ENCODE data around the gene SNCA.

SNCA gene

GRCh38 chr4:89836897-89837384 lies at the start of gene SNCA:
Gene SNCA (minus strand): TSS chr4:89837161. CDS start chr4:89835667, 1,494 bp downstream.
- peak; percentile 6 for DNase-seq (ENCODE audit: low spot score)

- no peak for DNase-seq (ENCODE audit: low spot score)
These were observed 42.3 kb upstream of the SNCA start for GRCh38 chr4:89879215-89879614.

- no peak for DNase-seq (ENCODE audit: low spot score)
These were observed 41.6 kb upstream of the SNCA start for GRCh38 chr4:89878611-89879010.

GRCh38 chr4:89876548-89876947 lies 39.6 kb upstream of the SNCA start:
- DNase-seq (ENCODE audit: low spot score): no peak

- DNase-seq (ENCODE audit: low spot score): no peak
These were observed 34.2 kb upstream of the SNCA start for GRCh38 chr4:89871211-89871610.

- no peak for DNase-seq (ENCODE audit: low spot score)
These were observed 32.1 kb upstream of the SNCA start for GRCh38 chr4:89868999-89869589.

GRCh38 chr4:89868276-89868675 lies 31.3 kb upstream of the SNCA start:
- DNase-seq (ENCODE audit: low spot score): no peak

GRCh38 chr4:89863533-89863932 lies 26.6 kb upstream of the SNCA start:
- DNase-seq (ENCODE audit: low spot score): no peak

GRCh38 chr4:89860971-89861370 lies 24.0 kb upstream of the SNCA start:
- no peak for DNase-seq (ENCODE audit: low spot score)

- no peak for DNase-seq (ENCODE audit: low spot score)
These were observed 18.3 kb upstream of the SNCA start for GRCh38 chr4:89855236-89855635.

- DNase-seq (ENCODE audit: low spot score): no peak
These were observed 10.8 kb upstream of the SNCA start for GRCh38 chr4:89847571-89848325.

GRCh38 chr4:89839558-89839957 lies 2.6 kb upstream of the SNCA start:
- no peak for DNase-seq (ENCODE audit: low spot score)

GRCh38 chr4:89837993-89838390 lies 1.0 kb upstream of the SNCA start:
- DNase-seq (ENCODE audit: low spot score): no peak

- DNase-seq (ENCODE audit: low spot score): peak; percentile 14
These were observed 528 bp upstream of the SNCA start for GRCh38 chr4:89837385-89837992.

- DNase-seq (ENCODE audit: low spot score): no peak
These were observed 773 bp downstream of the SNCA start for GRCh38 chr4:89836031-89836745.

- DNase-seq (ENCODE audit: low spot score): no peak
These were observed 1.5 kb downstream of the SNCA start for GRCh38 chr4:89835413-89835812.

- DNase-seq (ENCODE audit: low spot score): no peak
These were observed 2.3 kb downstream of the SNCA start for GRCh38 chr4:89834486-89835209.

GRCh38 chr4:89829470-89830138 lies 7.4 kb downstream of the SNCA start:
- DNase-seq (ENCODE audit: low spot score): peak; percentile 18

- DNase-seq (ENCODE audit: low spot score): no peak
These were observed 13.5 kb downstream of the SNCA start for GRCh38 chr4:89823416-89823815.

GRCh38 chr4:89821612-89822011 lies 15.3 kb downstream of the SNCA start:
- no peak for DNase-seq (ENCODE audit: low spot score)

- no peak for DNase-seq (ENCODE audit: low spot score)
These were observed 17.0 kb downstream of the SNCA start for GRCh38 chr4:89820010-89820409.

All from germinal center (tissue), 1 donor.